HG03060 (cell line): ENCODE data around the gene LHX2.

Source experiments
- ATAC-seq: cut with Tn5 transposase; IDR thresholded peaks from one replicate; pipeline ENCODE4 v1.9.1; 2021; ENCODE audit warnings: low read depth, moderate number of reproducible peaks; ENCODE audit not compliant: unreplicated experiment

Gene LHX2

GRCh38 chr9:124052401-124052800 lies 40.8 kb downstream of the LHX2 start:
- ATAC-seq: no peak

DNA sequence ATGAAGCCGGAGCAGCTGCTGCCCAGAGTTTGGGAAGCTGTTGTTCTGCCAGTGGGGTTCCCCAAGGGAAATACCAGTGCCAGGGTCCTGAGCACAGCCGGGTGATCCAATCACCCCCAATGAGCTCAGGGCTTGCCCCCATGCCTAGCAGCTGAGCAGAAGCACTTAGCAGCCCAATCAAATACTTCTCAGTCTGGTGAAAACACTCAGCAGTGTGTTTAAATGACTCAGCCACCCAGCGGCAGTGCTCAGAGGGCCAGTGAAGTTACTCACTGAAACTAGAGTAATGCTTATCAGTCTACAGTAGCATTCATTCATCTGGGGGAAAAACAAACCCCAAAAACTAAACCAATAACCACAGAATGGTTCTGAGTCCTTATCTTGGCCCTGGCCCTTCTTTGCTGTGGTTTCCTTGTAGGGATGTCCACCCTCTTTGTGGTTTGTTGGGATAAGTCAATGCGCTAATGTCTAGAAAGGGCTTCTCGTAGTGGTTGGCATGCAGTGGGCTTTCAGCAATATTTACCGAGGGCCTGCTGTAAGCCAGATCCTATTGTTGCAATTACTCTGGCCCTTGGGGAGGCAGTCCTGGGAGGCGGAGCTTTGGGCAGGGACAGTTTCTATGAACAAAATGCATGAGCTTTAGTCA lies 43.1 kb downstream of the LHX2 start:
- peak; percentile 93 for ATAC-seq

- no peak for ATAC-seq
These were observed 49.5 kb downstream of the LHX2 start for GRCh38 chr9:124060844-124061605.

DNA sequence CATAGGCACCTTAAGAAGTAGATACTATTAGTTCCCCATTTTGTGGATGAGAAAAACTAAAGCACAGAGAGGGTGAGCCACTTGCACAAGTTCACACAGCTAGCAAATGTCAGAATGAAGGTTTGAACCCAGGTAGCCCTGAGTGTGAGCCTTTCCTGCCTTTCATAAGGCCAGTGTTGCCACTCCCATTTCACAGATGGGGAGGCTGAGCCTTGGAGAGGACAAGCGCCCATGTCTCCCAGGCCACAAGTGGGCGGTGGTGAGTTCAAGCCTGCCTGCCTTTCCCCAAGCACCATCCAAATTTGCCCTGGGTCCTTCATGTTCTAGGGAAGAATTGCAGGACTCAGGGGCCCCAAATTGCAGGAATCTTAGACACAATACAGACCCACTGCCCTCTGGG lies 50.6 kb downstream of the LHX2 start:
- ATAC-seq: no peak

- no peak for ATAC-seq
These were observed 55.4 kb downstream of the LHX2 start for GRCh38 chr9:124066783-124067577.

DNA sequence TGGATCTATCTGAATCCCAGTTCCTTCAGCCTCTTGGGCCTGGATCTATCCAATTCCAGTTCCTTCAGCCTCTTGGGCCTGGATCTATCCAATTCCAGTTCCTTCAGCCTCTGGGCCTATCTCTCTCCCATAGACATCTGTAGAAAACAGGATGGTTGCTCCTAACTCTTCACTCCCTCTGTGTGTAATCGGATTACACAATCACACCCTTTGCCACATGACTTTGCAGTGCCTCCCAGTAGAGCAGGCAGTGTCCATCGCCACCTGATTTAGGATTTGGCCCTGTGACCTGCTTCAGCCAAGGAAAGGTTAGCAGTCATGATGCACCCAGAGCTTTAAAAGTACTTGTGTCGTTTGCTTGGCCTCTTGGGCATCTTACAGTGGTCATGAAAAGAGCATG lies 56.7 kb downstream of the LHX2 start:
- no peak for ATAC-seq

DNA sequence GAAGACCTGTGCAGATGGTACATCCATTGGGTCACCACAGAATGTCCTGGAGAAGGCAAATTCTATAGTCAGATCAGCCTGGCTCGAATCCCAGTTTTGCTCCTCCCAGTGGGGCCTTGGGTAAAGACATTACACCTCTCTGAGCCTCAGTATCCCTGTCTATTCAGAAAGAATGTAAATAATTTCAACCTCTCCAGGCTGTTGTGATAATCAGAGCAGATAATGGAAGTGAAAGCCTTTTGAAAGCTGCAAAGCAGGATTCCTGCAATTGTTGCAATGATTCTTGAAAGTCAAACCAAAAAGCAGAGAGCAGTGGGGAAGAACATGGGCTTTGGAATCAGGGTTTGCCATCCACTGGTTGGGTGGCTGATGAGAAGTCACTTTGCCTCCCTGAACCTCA lies 63.2 kb downstream of the LHX2 start:
- ATAC-seq: no peak

DNA sequence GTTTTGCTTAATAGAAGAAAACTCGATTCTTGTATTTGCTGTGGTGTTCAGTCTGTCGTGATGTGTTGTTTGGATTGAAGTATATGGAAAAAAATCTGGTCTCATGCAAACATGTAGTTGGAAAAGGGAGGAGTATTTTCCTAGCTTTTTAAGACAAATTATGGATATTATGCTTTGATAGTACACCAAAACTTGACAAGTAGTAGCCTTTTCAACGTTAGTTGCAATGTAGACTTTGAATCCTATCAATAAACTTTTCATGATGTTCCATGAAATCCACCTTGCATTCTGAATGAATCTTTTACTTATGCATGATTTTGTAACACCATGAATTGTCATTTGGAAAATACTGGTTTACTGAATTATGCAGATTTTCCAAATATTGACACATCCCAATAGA lies 64.2 kb downstream of the LHX2 start:
- ATAC-seq: no peak

DNA sequence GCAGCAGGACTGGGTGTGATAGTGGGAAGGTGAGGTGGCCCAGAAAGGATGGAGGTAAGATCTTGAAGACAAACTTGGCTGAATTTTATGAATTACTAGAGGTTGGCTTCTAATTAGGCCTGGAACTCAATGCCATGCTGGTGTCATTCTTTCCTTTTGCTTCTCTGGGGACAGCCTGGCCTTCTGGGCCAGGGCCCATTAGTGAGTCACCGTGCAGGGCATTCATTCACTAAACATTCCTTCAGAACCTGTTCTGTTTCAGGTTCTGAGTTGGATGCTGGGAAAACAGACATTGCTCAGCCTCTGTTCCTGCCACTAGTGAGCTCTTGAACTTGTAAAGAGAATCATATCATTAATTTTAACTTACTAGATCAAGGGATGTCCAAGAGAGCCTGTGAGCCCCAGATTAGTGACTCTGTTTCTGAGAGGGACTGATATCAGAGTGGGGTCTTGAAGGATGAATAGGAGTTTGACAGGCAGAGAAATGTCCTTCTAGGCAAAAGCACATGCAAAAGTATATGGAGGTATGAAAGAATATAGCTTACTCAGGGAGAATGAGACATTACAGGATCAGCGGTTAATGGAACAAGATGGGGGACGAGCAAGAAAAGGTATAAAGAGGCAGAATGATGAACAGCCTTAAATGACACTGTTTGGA lies 66.5 kb downstream of the LHX2 start:
- no peak for ATAC-seq

GRCh38 chr9:124078641-124079040 lies 67.1 kb downstream of the LHX2 start:
- ATAC-seq: no peak

DNA sequence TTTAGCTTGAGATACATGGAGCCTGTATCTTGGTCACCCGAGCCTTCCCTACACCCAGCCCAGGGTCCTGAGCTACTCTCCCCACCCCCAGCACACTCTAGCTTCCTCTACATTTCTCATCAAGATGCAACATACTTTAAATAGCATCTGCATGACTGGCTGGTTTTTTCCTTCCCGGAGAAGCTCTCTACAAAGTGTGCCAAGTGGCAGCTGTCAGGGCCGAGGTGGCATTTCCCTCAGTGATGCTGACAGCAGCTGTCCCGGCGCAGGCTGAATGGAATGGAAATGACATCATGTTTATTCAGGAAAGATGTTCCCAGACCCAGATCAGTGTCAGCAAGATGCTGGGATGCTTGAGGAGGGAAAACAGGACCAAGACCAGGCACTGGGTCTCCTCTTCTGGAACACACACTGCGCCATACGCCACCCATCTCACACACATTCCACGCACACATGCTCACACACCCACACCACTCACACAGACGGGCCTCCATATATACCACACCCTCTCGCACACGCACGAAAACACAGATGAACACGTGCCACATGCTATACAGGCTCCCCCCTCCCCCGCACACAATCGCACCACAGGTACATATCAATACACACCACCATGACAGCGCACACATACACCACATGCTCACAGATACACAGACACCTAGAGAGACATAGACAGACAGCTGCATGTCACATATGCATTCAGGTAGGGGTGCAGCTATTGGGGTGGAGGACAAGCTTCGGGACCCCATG lies 67.8 kb downstream of the LHX2 start:
- ATAC-seq: no peak

DNA sequence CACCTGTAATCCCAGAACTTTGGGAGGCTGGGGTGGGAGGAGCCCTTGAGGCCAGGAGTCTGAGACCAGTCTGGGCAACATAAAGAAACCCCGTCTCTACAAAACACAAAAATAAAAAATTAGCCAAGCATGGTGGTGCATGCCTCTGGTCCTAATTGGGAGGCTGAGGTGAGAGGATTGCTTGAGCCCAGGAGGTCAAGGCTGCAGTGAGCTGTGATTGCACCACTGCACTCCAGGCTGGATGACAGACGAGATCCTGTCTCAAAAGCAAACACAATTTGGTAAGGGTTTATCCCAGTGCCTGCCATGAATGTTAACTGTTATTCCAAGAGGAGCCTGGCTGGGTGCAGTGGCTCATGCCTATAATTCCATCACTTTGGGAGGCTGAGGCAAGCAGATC lies 71.1 kb downstream of the LHX2 start:
- ATAC-seq: no peak
